Measurements from ENCODE around the gene SLC39A11. TPM values are rescaled to one million over a fixed set of nuclear protein-coding genes. Genes with fewer than 3 reads are reported as not detected.

Gene SLC39A11
- total RNA-seq, 1 donor from 2014 or later = 4.9 TPM

DNA sequence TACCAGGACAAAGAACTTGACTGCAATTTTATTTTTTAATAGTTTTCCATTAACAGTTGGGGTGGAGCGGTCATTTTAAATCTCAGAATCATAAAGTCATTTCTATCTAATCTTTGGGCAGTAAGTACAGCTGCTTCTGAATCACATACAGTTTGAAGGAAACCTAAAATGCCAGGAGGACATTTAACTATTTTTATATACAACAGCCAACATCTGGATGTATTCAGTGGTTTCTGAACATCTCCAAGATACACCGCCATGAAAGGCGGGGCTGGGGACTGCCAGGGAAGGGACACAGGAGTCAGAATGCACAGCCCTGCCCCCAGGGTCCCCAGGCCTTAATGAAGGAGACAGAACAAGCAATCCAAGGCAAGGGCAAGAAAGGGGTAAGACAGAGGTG, 392.3 kb downstream of the SLC39A11 start:
- H3K4me3 ChIP-seq = no peak overlapping the region
- no peaks in the 10 kb centered on the region for H3K4me1 ChIP-seq
- no peaks in the 10 kb centered on the region for H3K36me3 ChIP-seq
- no peak overlapping the region for H3K27ac ChIP-seq
- intact Hi-C loops (cut with DNase I) = no loop called here
- no peak for DNase-seq (ENCODE audit: low spot score in 2 of 2)
- H3K27me3 ChIP-seq = no peaks in the 10 kb centered on the region
- no peaks in the 10 kb centered on the region for H3K9me3 ChIP-seq
- TF ChIP-seq, protein P1, sequence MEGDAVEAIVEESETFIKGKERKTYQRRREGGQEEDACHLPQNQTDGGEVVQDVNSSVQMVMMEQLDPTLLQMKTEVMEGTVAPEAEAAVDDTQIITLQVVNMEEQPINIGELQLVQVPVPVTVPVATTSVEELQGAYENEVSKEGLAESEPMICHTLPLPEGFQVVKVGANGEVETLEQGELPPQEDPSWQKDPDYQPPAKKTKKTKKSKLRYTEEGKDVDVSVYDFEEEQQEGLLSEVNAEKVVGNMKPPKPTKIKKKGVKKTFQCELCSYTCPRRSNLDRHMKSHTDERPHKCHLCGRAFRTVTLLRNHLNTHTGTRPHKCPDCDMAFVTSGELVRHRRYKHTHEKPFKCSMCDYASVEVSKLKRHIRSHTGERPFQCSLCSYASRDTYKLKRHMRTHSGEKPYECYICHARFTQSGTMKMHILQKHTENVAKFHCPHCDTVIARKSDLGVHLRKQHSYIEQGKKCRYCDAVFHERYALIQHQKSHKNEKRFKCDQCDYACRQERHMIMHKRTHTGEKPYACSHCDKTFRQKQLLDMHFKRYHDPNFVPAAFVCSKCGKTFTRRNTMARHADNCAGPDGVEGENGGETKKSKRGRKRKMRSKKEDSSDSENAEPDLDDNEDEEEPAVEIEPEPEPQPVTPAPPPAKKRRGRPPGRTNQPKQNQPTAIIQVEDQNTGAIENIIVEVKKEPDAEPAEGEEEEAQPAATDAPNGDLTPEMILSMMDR (IDR thresholded peaks at IDR 0.05) = no peak

DNA sequence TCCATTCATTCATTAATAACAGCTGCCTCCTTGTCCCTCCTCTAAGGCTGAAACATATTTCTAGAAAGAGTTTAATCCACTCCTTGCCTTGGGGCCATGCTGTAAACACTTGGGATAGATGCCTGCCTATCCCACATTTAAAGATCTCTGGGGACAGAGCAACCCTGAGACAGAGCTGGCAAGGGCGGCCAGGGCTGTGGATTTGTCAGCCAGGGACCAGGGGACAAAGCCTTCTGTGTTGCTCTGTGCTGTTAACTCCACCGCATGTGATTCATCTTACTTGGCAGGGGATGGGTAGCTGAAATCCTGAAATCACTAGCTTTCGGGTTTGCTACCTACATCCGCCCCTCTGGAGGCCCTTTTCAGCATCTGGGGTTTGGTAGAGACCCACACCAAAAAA, 392.9 kb downstream of the SLC39A11 start:
- Histone ChIP-seq H3K36me3 (no peaks in the 10 kb centered on the region), H3K27ac (no peak overlapping the region), H3K27me3 (no peaks in the 10 kb centered on the region), H3K9me3 (no peaks in the 10 kb centered on the region), H3K4me3 (no peak overlapping the region), H3K4me1 (no peaks in the 10 kb centered on the region)
- TF ChIP-seq, protein P1 (IDR thresholded peaks at IDR 0.05) = no peak
- intact Hi-C loops (cut with DNase I) = no loop called here
- no peak for DNase-seq (ENCODE audit: low spot score in 2 of 2)

DNA sequence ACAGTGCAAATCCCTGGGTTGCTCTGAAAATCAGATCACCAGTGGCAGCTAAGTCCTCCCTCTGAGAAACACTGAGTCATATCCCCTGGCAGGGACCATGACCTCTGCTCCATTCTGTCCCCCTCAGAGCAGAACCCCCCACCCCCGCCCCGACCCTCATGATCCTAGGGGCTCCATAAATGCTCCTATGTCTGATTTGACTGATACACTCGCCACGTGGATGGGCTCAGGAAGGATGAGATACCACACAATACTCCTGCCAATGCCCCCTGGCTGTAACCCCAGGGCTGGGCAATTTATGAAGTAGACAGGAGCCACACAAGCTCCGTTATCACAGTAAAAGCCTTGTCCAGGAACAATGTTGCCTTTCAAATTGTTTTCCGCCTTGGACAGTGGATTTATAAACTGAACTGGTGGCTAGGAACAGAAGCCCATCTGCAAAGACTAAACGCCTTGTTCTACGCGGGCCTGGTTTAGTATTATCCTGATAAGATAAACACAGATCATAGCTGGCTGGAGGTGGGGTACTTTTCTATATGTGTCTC, 394.8 kb downstream of the SLC39A11 start:
- no peak overlapping the region for H3K4me3 ChIP-seq
- TF ChIP-seq, protein P1 (IDR thresholded peaks at IDR 0.05) = no peak
- H3K27ac ChIP-seq = no peak overlapping the region
- H3K9me3 ChIP-seq = no peaks in the 10 kb centered on the region
- H3K4me1 ChIP-seq = no peaks in the 10 kb centered on the region
- H3K27me3 ChIP-seq = no peaks in the 10 kb centered on the region
- no peaks in the 10 kb centered on the region for H3K36me3 ChIP-seq
- intact Hi-C loops (cut with DNase I) = no loop called here
- no peak for DNase-seq (ENCODE audit: low spot score in 2 of 2)

DNA sequence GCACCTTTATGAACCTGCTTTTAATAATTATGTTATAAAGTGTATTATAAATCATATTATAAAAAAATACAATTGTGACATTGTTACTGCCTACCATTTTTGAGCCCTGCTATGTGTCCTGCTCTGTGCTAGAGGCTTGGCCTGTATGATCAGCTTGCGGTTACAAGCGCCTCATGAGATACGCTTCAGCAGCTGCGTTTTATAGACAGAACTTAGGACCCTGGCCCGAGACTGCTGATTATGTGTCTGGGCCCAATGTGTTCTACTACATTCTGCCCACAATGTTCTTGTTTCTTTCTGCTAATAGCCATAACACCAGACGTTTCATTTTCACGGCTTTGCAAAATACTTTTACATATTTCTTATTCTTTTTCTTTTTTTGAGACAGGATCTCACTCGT, 395.8 kb downstream of the SLC39A11 start:
- H3K27ac ChIP-seq = no peak overlapping the region
- TF ChIP-seq, protein P1 (IDR thresholded peaks at IDR 0.05) = no peak
- H3K4me1 ChIP-seq = no peaks in the 10 kb centered on the region
- intact Hi-C loops (cut with DNase I) = no loop called here
- no peaks in the 10 kb centered on the region for H3K9me3 ChIP-seq
- DNase-seq (ENCODE audit: low spot score in 2 of 2) = no peak
- H3K4me3 ChIP-seq = no peak overlapping the region
- H3K36me3 ChIP-seq = no peaks in the 10 kb centered on the region
- no peaks in the 10 kb centered on the region for H3K27me3 ChIP-seq

DNA sequence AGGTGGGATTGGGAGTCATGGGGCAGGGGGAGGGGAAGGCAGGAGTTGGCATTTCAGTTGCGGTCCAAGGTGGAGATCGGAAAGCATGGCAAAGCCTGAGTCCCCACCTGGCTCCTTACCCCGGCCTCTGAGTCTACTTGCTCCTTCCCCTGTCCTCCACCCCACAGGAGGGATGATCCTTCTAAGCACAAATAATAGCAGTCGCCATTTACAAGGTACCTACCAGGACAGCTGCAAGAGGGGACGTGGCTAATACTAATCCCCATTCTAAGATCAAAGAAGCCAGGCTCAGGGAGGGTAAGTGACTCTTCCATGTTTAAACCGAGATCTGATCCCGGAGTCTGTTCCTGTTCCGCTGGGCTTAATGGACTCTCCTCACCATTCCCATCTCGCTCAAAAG, 396.3 kb downstream of the SLC39A11 start:
- no peak for DNase-seq (ENCODE audit: low spot score in 2 of 2)
- Histone ChIP-seq H3K9me3 (no peaks in the 10 kb centered on the region), H3K27ac (no peak overlapping the region), H3K4me3 (no peak overlapping the region), H3K27me3 (no peaks in the 10 kb centered on the region), H3K4me1 (no peaks in the 10 kb centered on the region), H3K36me3 (no peaks in the 10 kb centered on the region)
- intact Hi-C loops (cut with DNase I) = no loop called here
- TF ChIP-seq, protein P1 (IDR thresholded peaks at IDR 0.05) = no peak

DNA sequence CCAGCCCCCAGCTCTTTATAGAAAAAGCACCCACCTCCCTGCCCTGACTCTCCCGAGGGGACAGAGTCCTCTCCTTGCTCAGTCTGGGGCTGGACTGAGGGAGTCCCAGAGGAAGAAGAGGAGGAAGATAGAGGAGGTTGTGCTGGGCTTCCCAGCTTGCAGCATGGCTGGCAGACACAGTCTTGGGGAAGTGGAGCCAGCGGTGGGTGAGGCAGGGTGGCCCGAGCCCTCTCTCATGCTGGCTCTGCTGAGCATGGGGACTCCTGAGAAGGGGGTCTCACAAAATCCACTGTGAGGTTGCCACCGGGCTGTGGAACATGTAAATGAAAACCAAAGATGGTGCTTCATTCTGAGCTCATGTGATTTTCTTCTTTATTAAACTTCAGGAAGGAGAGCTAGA, 398.5 kb downstream of the SLC39A11 start:
- Histone ChIP-seq H3K27ac (no peak overlapping the region), H3K27me3 (no peaks in the 10 kb centered on the region), H3K36me3 (peaks cover 0 to 4% of the 10 kb centered on the region in 2 donors), H3K9me3 (no peaks in the 10 kb centered on the region), H3K4me3 (no peak overlapping the region), H3K4me1 (no peaks in the 10 kb centered on the region)
- TF ChIP-seq, protein P1 (IDR thresholded peaks at IDR 0.05) = no peak
- intact Hi-C loops (cut with DNase I) = no loop called here
- no peak for DNase-seq (ENCODE audit: low spot score in 2 of 2)
